ENCODE data around the gene BLMH. TPM values are rescaled to one million over a fixed set of nuclear protein-coding genes. Genes with fewer than 3 reads are reported as not detected.

Gene BLMH
- total RNA-seq, 4 donors from 2014 or later = 18.1 to 35.7 (median 28.1) TPM

- Histone ChIP-seq H3K36me3 (no peaks in the 10 kb centered on the region), H3K4me3 (no peak overlapping the region), H3K4me1 (peaks cover 0 to 14% (median 2%) of the 10 kb centered on the region in 4 donors), H3K27me3 (no peaks in the 10 kb centered on the region), H3K9me3 (no peaks in the 10 kb centered on the region), H3K27ac (no peak overlapping the region)
- no peak for DNase-seq (ENCODE audit: low spot score in 2 of 2)
- TF ChIP-seq CTCF (IDR thresholded peaks at IDR 0.05) = peak in 2 of 5 experiments; percentile 30 to 44
- TF ChIP-seq POLR2A (IDR thresholded peaks at IDR 0.05) = no peak
- no peak for TF ChIP-seq EP300 (IDR thresholded peaks at IDR 0.05)
- WGBS, 2 donors = 62 to 64% methylated on average over 8 of the region's 8 CpGs
Measured at GRCh38 chr17:30336369-30337171, 44.8 kb upstream of the BLMH start.

- DNase-seq (ENCODE audit: low spot score in 2 of 2) = no peak
- Histone ChIP-seq H3K4me3 (no peak overlapping the region), H3K36me3 (no peaks in the 10 kb centered on the region), H3K4me1 (no peaks in the 10 kb centered on the region), H3K27ac (no peak overlapping the region), H3K9me3 (no peaks in the 10 kb centered on the region), H3K27me3 (no peaks in the 10 kb centered on the region)
- 87% methylated on average over 4 of the region's 4 CpGs for WGBS, 2 donors
- no peak for TF ChIP-seq EP300 (IDR thresholded peaks at IDR 0.05)
- TF ChIP-seq CTCF (IDR thresholded peaks at IDR 0.05) = no peak
- no peak for TF ChIP-seq POLR2A (IDR thresholded peaks at IDR 0.05)
Measured at GRCh38 chr17:30334421-30334820, 42.7 kb upstream of the BLMH start.

GRCh38 chr17:30333503-30334360 is 42.0 kb upstream of the BLMH start, which contains the start of gene TMIGD1:
Gene TMIGD1, minus strand, starts transcription at chr17:30334057. Its CDS starts 1,924 bp downstream, at chr17:30332133.
- Histone ChIP-seq H3K4me1 (no peaks in the 10 kb centered on the region), H3K9me3 (no peaks in the 10 kb centered on the region), H3K27ac (no peak within 1 kb of the TSS), H3K27me3 (no peaks in the 10 kb centered on the region), H3K36me3 (no peaks in the 10 kb centered on the region), H3K4me3 (no peak within 1 kb of the TSS)
- no peak for DNase-seq (ENCODE audit: low spot score in 2 of 2)
- 89 to 91% methylated on average over 9 of the region's 9 CpGs for WGBS, 2 donors
- TF ChIP-seq CTCF (IDR thresholded peaks at IDR 0.05) = no peak
- no peak for TF ChIP-seq EP300 (IDR thresholded peaks at IDR 0.05)
- TF ChIP-seq POLR2A (IDR thresholded peaks at IDR 0.05) = no peak

- no peak for DNase-seq (ENCODE audit: low spot score in 2 of 2)
- H3K4me1 ChIP-seq = no peaks in the 10 kb centered on the region
- no peaks in the 10 kb centered on the region for H3K36me3 ChIP-seq
- no peak overlapping the region for H3K4me3 ChIP-seq
- H3K9me3 ChIP-seq = no peaks in the 10 kb centered on the region
- no peaks in the 10 kb centered on the region for H3K27me3 ChIP-seq
- TF ChIP-seq CTCF (IDR thresholded peaks at IDR 0.05) = no peak
- TF ChIP-seq EP300 (IDR thresholded peaks at IDR 0.05) = no peak
- TF ChIP-seq POLR2A (IDR thresholded peaks at IDR 0.05) = no peak
- WGBS, 2 donors = 32 to 38% methylated on average over 4 of the region's 4 CpGs
- H3K27ac ChIP-seq = no peak overlapping the region
Measured at GRCh38 chr17:30332057-30332542, 40.4 kb upstream of the BLMH start.
